Liver (tissue), 9 donors: ENCODE data around the gene ZNF496. TPM values are rescaled to one million over a fixed set of nuclear protein-coding genes. Genes with fewer than 3 reads are reported as not detected.
"Not testable (repeated sequence)": the region's sequence is repeated elsewhere in the genome, so short reads cannot be mapped to it uniquely, and the experiment has no call there.

Experiments used
- DNase-seq: peaks from one replicate; pipeline ENCODE4 v3.0.0-alpha.2; 2017; ENCODE audit warnings: low spot score
- H3K27ac ChIP-seq, 2 donors: one replicate each; pipeline ENCODE4 v1.7.0; 2013; ENCODE audit warnings: inconsistent platforms in 2 of 2, low read length in 2 of 2, control low read depth in 1 of 2, low read depth in 1 of 2, mild to moderate bottlenecking in 1 of 2
- H3K27me3 ChIP-seq, 4 donors: one replicate each; pipeline versions ENCODE4 v1.6.1 to v1.7.0; 2013; ENCODE audit warnings: low read length in 3 of 4, inconsistent platforms in 1 of 4, mild to moderate bottlenecking in 1 of 4, moderate library complexity in 1 of 4; ENCODE audit not compliant: control insufficient read depth in 4 of 4, insufficient read depth in 4 of 4
- H3K36me3 ChIP-seq, 4 donors: one replicate each; pipeline versions ENCODE4 v1.6.1 to v1.7.0; 2013; ENCODE audit warnings: low read length in 3 of 4, mild to moderate bottlenecking in 3 of 4, low read depth in 1 of 4, moderate library complexity in 1 of 4; ENCODE audit not compliant: control insufficient read depth in 4 of 4, insufficient read depth in 3 of 4
- H3K4me1 ChIP-seq, 4 donors: one replicate each; pipeline versions ENCODE4 v1.6.1 to v1.7.0; 2013; ENCODE audit warnings: low read length in 3 of 4, mild to moderate bottlenecking in 3 of 4, moderate library complexity in 1 of 4; ENCODE audit not compliant: control insufficient read depth in 4 of 4, insufficient read depth in 4 of 4
- H3K4me3 ChIP-seq, 3 donors: one replicate each; pipeline versions ENCODE4 v1.6.1 to v1.7.0; 2013; ENCODE audit warnings: low read length in 3 of 3, control low read depth in 1 of 3, low read depth in 1 of 3, mild to moderate bottlenecking in 1 of 3
- H3K9ac ChIP-seq, 2 donors: one replicate each; pipeline ENCODE4 v1.7.0; 2013; ENCODE audit warnings: low read length in 2 of 2, mild to moderate bottlenecking in 2 of 2, moderate library complexity in 2 of 2, control low read depth in 1 of 2, low read depth in 1 of 2
- H3K9me3 ChIP-seq, 4 donors: one replicate each; pipeline versions ENCODE4 v1.6.1 to v1.7.0; 2013; ENCODE audit warnings: low read length in 3 of 4; ENCODE audit not compliant: control insufficient read depth in 4 of 4
- EGR1 ChIP-seq, 2 donors: IDR thresholded peaks; 2 replicates each; pipeline ENCODE4 v1.6.1; 2016 to 2018; ENCODE audit warnings: antibody characterized with exemption in 2 of 2, low read depth in 2 of 2
- FOXA1 ChIP-seq: IDR thresholded peaks from 2 replicates; pipeline ENCODE4 v1.6.1; 2016; ENCODE audit warnings: antibody characterized with exemption
- FOXA2 ChIP-seq: IDR thresholded peaks from 2 replicates; pipeline ENCODE4 v1.6.1; 2016; ENCODE audit warnings: antibody characterized with exemption
- HNF4A ChIP-seq, 2 donors: conservative IDR thresholded peaks; 2 replicates each; pipeline ENCODE4 v1.6.1; 2016; ENCODE audit warnings: antibody characterized with exemption in 2 of 2, mild to moderate bottlenecking in 2 of 2
- JUND ChIP-seq, 2 donors: IDR thresholded peaks; 2 replicates each; pipeline ENCODE4 v1.6.1; 2016; ENCODE audit warnings: antibody characterized with exemption in 2 of 2
- NR2F2 ChIP-seq: IDR thresholded peaks from 2 replicates; pipeline ENCODE4 v1.6.1; 2016; ENCODE audit warnings: antibody characterized with exemption
- RAD21 ChIP-seq, 2 donors: IDR thresholded peaks; 2 replicates each; pipeline ENCODE4 v1.6.1; 2016; ENCODE audit warnings: antibody characterized with exemption in 2 of 2, mild to moderate bottlenecking in 2 of 2
- RXRA ChIP-seq, 2 donors: IDR thresholded peaks; 2 replicates each; pipeline ENCODE4 v1.6.1; 2017 to 2018; ENCODE audit warnings: antibody characterized with exemption in 2 of 2, mild to moderate bottlenecking in 1 of 2
- SP1 ChIP-seq: IDR thresholded peaks from 2 replicates; pipeline ENCODE4 v1.6.1; 2018; ENCODE audit warnings: antibody characterized with exemption, mild to moderate bottlenecking
- TAF1 ChIP-seq: conservative IDR thresholded peaks from 2 replicates; pipeline ENCODE4 v1.6.1; 2016; ENCODE audit warnings: antibody characterized with exemption, mild to moderate bottlenecking
- YY1 ChIP-seq: IDR thresholded peaks from 2 replicates; pipeline ENCODE4 v1.6.1; 2016; ENCODE audit warnings: antibody characterized with exemption, mild to moderate bottlenecking
- WGBS: extraction: QIAGEN DNeasy Blood & Tissue Kit; methylation state at CpG from one replicate; pipeline ENCODE4 v1.1.7; 2013; 5-methylcytosine and 5-hydroxymethylcytosine counted together
- polyA plus RNA-seq, 2 donors: library from polyadenylated mRNA; stranded (reverse) in 1 of 2; unstranded in 1 of 2; fragments of 200-250 nt in 1 of 2; fragments of >200 nt in 1 of 2; fragmentation: Nextera tagmentation in 1 of 2; extraction: Ambion mirVana in 1 of 2; gene quantifications; one replicate each; pipeline versions ENCODE4 v1.2.1 to v1.2.3, GENCODE V29; 2013 to 2015
- total RNA-seq, 2 donors: library from RNA; depleted of rRNA; stranded (reverse); fragments of >200 nt; gene quantifications; one replicate each; pipeline ENCODE4 v1.2.3, GENCODE V29; 2014
- TF ChIP-seq, protein P1 (sequence below): IDR thresholded peaks from 2 replicates; pipeline ENCODE4 v1.6.1; 2016; ENCODE audit warnings: antibody characterized with exemption
- TF ChIP-seq, protein P2 (sequence below): IDR thresholded peaks from 2 replicates; pipeline ENCODE4 v1.6.1; 2016; ENCODE audit warnings: antibody characterized with exemption
- TF ChIP-seq, protein P3 (sequence below): IDR thresholded peaks from 2 replicates; pipeline ENCODE4 v1.6.1; 2016; ENCODE audit warnings: antibody characterized with exemption
- TF ChIP-seq, protein P4 (sequence below): fragments of 150-350 bp; IDR thresholded peaks from 2 replicates; pipeline ENCODE4 v1.5.1; 2017; ENCODE audit warnings: improper control_type of control experiment, low read depth, low read length; ENCODE audit not compliant: missing input control
- donor health status: healthy.
- donor health status: healthy.
- donor health status: healthy.
- donor health status: healthy.
- donor health status: healthy.

The ZNF496 gene
- total and polyA plus RNA-seq, 4 donors, result 0.93 to 7.5 (median 4.7) TPM

DNA sequence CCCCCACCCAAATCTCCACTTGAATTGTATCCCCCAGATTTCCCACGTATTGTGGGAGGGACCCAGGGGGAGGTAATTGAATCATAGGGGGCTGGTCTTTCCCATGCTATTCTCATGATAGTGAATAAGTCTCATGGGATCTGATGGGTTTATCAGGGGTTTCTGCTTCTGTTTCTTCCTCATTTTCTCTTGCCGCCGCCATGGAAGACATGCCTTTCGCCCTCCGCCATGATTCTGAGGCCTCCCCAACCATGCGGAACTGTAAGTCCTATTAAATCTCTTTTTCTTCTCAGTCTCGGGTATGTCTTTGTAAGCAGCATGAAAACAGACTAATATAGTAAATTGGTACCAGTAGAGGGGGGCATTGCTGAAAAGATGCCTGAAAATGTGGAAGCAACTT is 33.4 kb upstream of the ZNF496 start:
- Histone ChIP-seq H3K36me3 (no peaks in the 10 kb centered on the region), H3K4me1 (no peaks in the 10 kb centered on the region), H3K9me3 (no peaks in the 10 kb centered on the region), H3K27ac (no peak overlapping the region), H3K27me3 (no peaks in the 10 kb centered on the region), H3K9ac (no peak overlapping the region), H3K4me3 (no peak overlapping the region)
- 85% methylated on average over 7 of the region's 7 CpGs for WGBS
- TF ChIP-seq JUND (IDR thresholded peaks at IDR 0.05) (no peak), RAD21 (IDR thresholded peaks at IDR 0.05) (no peak)
- no peak for DNase-seq

DNA sequence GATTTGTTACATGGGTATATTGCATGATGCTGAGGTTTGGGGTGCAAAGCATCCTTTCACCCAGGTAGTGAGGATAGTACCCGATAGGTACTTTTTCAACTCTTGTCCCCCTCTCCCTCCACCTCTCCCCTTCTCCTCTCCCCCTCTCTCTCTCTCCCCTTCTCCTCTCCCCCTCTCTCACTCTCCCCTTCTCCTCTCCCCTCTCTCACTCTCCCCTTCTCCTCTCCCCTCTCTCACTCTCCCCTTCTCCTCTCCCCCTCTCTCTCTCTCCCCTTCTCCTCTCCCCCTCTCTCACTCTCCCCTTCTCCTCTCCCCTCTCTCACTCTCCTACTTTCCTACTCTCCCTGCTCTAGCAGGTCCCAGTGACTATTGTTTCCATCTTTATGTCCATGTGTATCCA is 31.3 kb upstream of the ZNF496 start:
- H3K36me3 ChIP-seq, H3K9me3 ChIP-seq, H3K4me1 ChIP-seq, H3K9ac ChIP-seq, H3K27ac ChIP-seq, H3K4me3 ChIP-seq, DNase-seq, H3K27me3 ChIP-seq: not testable (repeated sequence)
- 88% methylated on average over 1 of the region's 1 CpG for WGBS

DNA sequence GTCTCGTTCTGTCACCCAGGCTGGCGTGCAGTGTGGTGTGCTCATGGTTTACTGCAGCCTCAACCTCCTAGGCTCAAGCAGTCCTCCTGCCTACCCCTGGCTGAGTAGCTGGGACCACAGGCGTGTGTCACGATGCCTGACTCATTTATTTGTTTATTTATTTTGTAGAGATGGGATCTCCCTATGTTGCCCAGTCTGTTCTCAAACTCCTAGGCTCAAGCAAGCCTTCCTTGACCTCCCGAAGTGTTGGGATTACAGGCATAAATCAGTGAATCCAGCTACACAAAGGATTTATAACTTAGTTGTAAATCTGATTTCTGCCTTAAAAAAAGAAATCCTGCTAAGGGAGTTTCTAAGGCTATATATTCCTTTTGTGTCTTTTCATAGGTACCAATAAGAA is 30.5 kb upstream of the ZNF496 start:
- no peaks in the 10 kb centered on the region for H3K4me1 ChIP-seq
- H3K27me3 ChIP-seq, result no peaks in the 10 kb centered on the region
- TF ChIP-seq TAF1, result no peak
- TF ChIP-seq, protein P1, sequence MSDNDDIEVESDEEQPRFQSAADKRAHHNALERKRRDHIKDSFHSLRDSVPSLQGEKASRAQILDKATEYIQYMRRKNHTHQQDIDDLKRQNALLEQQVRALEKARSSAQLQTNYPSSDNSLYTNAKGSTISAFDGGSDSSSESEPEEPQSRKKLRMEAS, result no peak
- TF ChIP-seq SP1, result no peak
- no peak for TF ChIP-seq NR2F2
- TF ChIP-seq YY1, result no peak
- TF ChIP-seq, protein P2, sequence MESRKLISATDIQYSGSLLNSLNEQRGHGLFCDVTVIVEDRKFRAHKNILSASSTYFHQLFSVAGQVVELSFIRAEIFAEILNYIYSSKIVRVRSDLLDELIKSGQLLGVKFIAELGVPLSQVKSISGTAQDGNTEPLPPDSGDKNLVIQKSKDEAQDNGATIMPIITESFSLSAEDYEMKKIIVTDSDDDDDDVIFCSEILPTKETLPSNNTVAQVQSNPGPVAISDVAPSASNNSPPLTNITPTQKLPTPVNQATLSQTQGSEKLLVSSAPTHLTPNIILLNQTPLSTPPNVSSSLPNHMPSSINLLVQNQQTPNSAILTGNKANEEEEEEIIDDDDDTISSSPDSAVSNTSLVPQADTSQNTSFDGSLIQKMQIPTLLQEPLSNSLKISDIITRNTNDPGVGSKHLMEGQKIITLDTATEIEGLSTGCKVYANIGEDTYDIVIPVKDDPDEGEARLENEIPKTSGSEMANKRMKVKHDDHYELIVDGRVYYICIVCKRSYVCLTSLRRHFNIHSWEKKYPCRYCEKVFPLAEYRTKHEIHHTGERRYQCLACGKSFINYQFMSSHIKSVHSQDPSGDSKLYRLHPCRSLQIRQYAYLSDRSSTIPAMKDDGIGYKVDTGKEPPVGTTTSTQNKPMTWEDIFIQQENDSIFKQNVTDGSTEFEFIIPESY, result no peak
- TF ChIP-seq FOXA2, result no peak
- TF ChIP-seq, protein P3, sequence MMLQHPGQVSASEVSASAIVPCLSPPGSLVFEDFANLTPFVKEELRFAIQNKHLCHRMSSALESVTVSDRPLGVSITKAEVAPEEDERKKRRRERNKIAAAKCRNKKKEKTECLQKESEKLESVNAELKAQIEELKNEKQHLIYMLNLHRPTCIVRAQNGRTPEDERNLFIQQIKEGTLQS, result no peak
- TF ChIP-seq JUND (IDR thresholded peaks at IDR 0.05), result no peak
- TF ChIP-seq EGR1 (IDR thresholded peaks at IDR 0.05; ENCODE audit: low read depth in 2 of 2), result no peak
- no peak for TF ChIP-seq FOXA1
- 86% methylated on average over 5 of the region's 5 CpGs for WGBS
- H3K9me3 ChIP-seq, result no peaks in the 10 kb centered on the region
- no peak for DNase-seq
- H3K4me3 ChIP-seq, result no peak overlapping the region
- H3K27ac ChIP-seq, result no peak overlapping the region
- H3K36me3 ChIP-seq, result no peaks in the 10 kb centered on the region
- no peak overlapping the region for H3K9ac ChIP-seq

DNA sequence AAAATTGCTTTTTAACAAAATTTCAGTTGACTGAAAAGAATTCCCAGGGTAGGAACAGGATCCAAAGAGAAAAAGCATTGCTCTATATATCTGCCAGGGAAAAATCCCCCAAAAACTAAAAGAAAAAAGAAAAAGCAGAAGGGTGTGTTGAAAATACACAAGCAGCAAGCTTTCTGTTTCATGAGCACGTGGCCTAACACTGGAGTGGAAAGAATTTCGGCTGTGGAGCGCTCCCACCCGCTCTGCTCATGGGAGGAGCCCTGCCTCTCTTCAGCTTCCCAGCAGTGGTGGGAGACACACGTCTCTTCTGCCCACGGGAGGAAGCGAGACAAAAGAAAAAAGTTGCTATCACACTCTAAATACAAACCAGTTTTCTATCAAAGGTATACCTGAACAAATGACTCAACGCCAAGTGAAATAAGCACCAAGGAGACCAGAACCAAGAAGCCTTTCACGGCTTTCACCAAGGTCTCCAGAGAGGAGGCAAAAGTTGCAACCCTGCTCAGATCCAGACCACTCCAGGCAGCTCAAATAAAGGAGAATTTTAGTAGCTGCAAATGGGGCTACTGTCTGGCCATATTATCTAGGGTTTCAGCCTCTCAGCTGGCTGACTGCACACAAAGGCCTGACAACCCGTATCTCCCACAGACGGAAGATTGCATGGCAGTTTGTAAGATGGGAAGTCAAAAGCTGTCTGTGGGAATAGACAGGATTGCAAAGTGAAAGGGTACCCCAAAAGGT is 29.5 kb upstream of the ZNF496 start:
- H3K9me3 ChIP-seq, result no peaks in the 10 kb centered on the region
- H3K4me3 ChIP-seq, result no peak overlapping the region
- H3K27ac ChIP-seq, result peak overlapping the region; percentile 6 to 28
- no peak for DNase-seq
- no peaks in the 10 kb centered on the region for H3K4me1 ChIP-seq
- 53% methylated on average over 11 of the region's 11 CpGs for whole genome bisulfite sequencing
- no peaks in the 10 kb centered on the region for H3K27me3 ChIP-seq
- no peak overlapping the region for H3K9ac ChIP-seq
- no peaks in the 10 kb centered on the region for H3K36me3 ChIP-seq
- TF ChIP-seq, protein P2, result no peak
- no peak for TF ChIP-seq FOXA2
- TF ChIP-seq, protein P1, result no peak
- no peak for TF ChIP-seq JUND (IDR thresholded peaks at IDR 0.05)
- no peak for TF ChIP-seq YY1
- no peak for TF ChIP-seq FOXA1
- no peak for TF ChIP-seq RXRA (IDR thresholded peaks at IDR 0.05)
- TF ChIP-seq, protein P3, result no peak
- TF ChIP-seq RAD21 (IDR thresholded peaks at IDR 0.05), result no peak
- TF ChIP-seq EGR1 (IDR thresholded peaks at IDR 0.05; ENCODE audit: low read depth in 2 of 2), result no peak
- TF ChIP-seq HNF4A (conservative IDR thresholded peaks at IDR 0.05), result no peak
- TF ChIP-seq, protein P4, sequence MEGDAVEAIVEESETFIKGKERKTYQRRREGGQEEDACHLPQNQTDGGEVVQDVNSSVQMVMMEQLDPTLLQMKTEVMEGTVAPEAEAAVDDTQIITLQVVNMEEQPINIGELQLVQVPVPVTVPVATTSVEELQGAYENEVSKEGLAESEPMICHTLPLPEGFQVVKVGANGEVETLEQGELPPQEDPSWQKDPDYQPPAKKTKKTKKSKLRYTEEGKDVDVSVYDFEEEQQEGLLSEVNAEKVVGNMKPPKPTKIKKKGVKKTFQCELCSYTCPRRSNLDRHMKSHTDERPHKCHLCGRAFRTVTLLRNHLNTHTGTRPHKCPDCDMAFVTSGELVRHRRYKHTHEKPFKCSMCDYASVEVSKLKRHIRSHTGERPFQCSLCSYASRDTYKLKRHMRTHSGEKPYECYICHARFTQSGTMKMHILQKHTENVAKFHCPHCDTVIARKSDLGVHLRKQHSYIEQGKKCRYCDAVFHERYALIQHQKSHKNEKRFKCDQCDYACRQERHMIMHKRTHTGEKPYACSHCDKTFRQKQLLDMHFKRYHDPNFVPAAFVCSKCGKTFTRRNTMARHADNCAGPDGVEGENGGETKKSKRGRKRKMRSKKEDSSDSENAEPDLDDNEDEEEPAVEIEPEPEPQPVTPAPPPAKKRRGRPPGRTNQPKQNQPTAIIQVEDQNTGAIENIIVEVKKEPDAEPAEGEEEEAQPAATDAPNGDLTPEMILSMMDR, result no peak
- no peak for TF ChIP-seq SP1
